Cardiac muscle cell (in vitro differentiated cells and primary cell): ENCODE data around the gene KANSL1. TPM values are rescaled to one million over a fixed set of nuclear protein-coding genes. Genes with fewer than 3 reads are reported as not detected.

Source experiments
- DNase-seq, 2 donors: peaks; one replicate each; pipeline versions ENCODE4 v3.0.0 to v3.0.0-alpha.2; 2010 to 2017; ENCODE audit warnings: low read depth in 1 of 2, low spot score in 1 of 2
- H3K27ac ChIP-seq: fragments of 200-600 bp; sonication (generic); 2 replicates; pipeline ENCODE4 v1.5.1; 2016
- H3K27me3 ChIP-seq: fragments of 200-600 bp; sonication (generic); 2 replicates; pipeline ENCODE4 v1.6.0; 2016; ENCODE audit warnings: control low read depth
- H3K36me3 ChIP-seq: fragments of 200-600 bp; sonication (generic); 2 replicates; pipeline ENCODE4 v1.5.1; 2016; ENCODE audit warnings: control low read depth
- H3K4me1 ChIP-seq: fragments of 200-600 bp; sonication (generic); 2 replicates; pipeline ENCODE4 v1.8.1; 2017; ENCODE audit warnings: low read depth, mild to moderate bottlenecking, mixed run types
- H3K4me3 ChIP-seq: fragments of 200-600 bp; sonication (generic); 2 replicates; pipeline ENCODE4 v1.5.1; 2016; ENCODE audit warnings: mild to moderate bottlenecking
- H3K9me3 ChIP-seq: fragments of 200-600 bp; sonication (generic); 2 replicates; pipeline ENCODE4 v1.5.1; 2017; ENCODE audit warnings: low read depth, mild to moderate bottlenecking, control low read depth
- CTCF ChIP-seq: IDR thresholded peaks from 2 replicates; pipeline ENCODE4 v1.5.1; 2012; ENCODE audit warnings: low read depth, mild to moderate bottlenecking, low read length
- polyA plus RNA-seq: library from polyadenylated mRNA; unstranded; fragments of >200 nt; fragmentation: Nextera tagmentation; extraction: Ambion mirVana; gene quantifications from 2 replicates; pipeline ENCODE4 v1.2.1, GENCODE V29; 2016
- total RNA-seq: library from RNA; depleted of rRNA; stranded (reverse); fragments of >200 nt; gene quantifications from 2 replicates; pipeline ENCODE4 v1.2.3, GENCODE V29; 2016

The KANSL1 gene
- total and polyA plus RNA-seq, 2 experiments from 2014 or later = 52.6 to 109 TPM

- Histone ChIP-seq H3K9me3 (no peaks in the 10 kb centered on the region), H3K27ac (peak overlapping the region; percentile 98), H3K36me3 (no peaks in the 10 kb centered on the region), H3K4me3 (peak overlapping the region; percentile 59), H3K27me3 (no peaks in the 10 kb centered on the region), H3K4me1 (peaks cover 30% of the 10 kb centered on the region)
- TF ChIP-seq CTCF = peak; percentile 21
- peak; percentile 98 to 99 for DNase-seq
Measured at GRCh38 chr17:46193626-46194392, 580 bp upstream of the KANSL1 start.

- Histone ChIP-seq H3K9me3 (no peaks in the 10 kb centered on the region), H3K27me3 (no peaks in the 10 kb centered on the region), H3K27ac (peak overlapping the region; percentile 98), H3K4me1 (peaks cover 37% of the 10 kb centered on the region), H3K4me3 (peak overlapping the region; percentile 59), H3K36me3 (no peaks in the 10 kb centered on the region)
- peak; percentile 83 to 89 for DNase-seq
- no peak for TF ChIP-seq CTCF
Measured at GRCh38 chr17:46192439-46193150, 634 bp downstream of the KANSL1 start.

GRCh38 chr17:46192189-46192438 lies 1.1 kb downstream of the KANSL1 start:
- no peak for DNase-seq

GRCh38 chr17:46191322-46192188 lies 1.7 kb downstream of the KANSL1 start:
- peak; percentile 51 to 71 for DNase-seq
- peak overlapping the region; percentile 98 for H3K27ac ChIP-seq

More at GRCh38 chr17:46192189-46192438, 1.1 kb downstream of the KANSL1 start:
- Histone ChIP-seq H3K36me3 (no peaks in the 10 kb centered on the region), H3K27me3 (no peaks in the 10 kb centered on the region), H3K4me3 (peak overlapping the region; percentile 59), H3K9me3 (no peaks in the 10 kb centered on the region), H3K4me1 (peaks cover 41% of the 10 kb centered on the region), H3K27ac (peak overlapping the region; percentile 98)
- TF ChIP-seq CTCF = no peak

More at GRCh38 chr17:46191322-46192188, 1.7 kb downstream of the KANSL1 start:
- Histone ChIP-seq H3K4me1 (peaks cover 47% of the 10 kb centered on the region), H3K27me3 (no peaks in the 10 kb centered on the region), H3K36me3 (no peaks in the 10 kb centered on the region), H3K4me3 (peak overlapping the region; percentile 59), H3K9me3 (no peaks in the 10 kb centered on the region)
- TF ChIP-seq CTCF = no peak
